CD4-positive, alpha-beta T cell (primary cell): ENCODE measurements around the gene CC2D2B. TPM values are rescaled to one million over a fixed set of nuclear protein-coding genes. Genes with fewer than 3 reads are reported as not detected.

ENCODE experiments used
- ATAC-seq: fragments of 200-7000 bp; cut with Tn5 transposase; one replicate; pipeline ENCODE4 v1.10.0; 2022; ENCODE audit warnings: mild to moderate bottlenecking; ENCODE audit not compliant: poor library complexity
- CTCF ChIA-PET: fragments of 350-600 bp; sonication (Branson Sonifier 250); formaldehyde crosslinking; loops from one replicate; lab custom pipeline; 2021; ENCODE audit warnings: antibody characterized with exemption, inconsistent platforms; lab: Charles Lee
- POLR2A ChIA-PET: fragments of 350-600 bp; sonication (Branson Sonifier 250); formaldehyde crosslinking; loops from one replicate; lab custom pipeline; 2021; ENCODE audit warnings: antibody characterized with exemption, inconsistent platforms; lab: Charles Lee
- DNase-seq, 14 experiments: peaks; one replicate each; pipeline ENCODE4 v3.0.0-alpha.2; 2013 to 2020; ENCODE audit warnings: mixed read lengths in 2 of 14
- H3K27ac ChIP-seq, 2 donors: one replicate each; pipeline versions ENCODE4 v1.5.1 to v1.7.0; 2013; ENCODE audit warnings: low read length in 2 of 2, low read depth in 1 of 2, mild to moderate bottlenecking in 1 of 2
- H3K27me3 ChIP-seq, 2 experiments: 1 replicate in 1 of 2; 2 replicates in 1 of 2; pipeline versions ENCODE4 v1.6.1 to v1.7.0; 2013; ENCODE audit warnings: low read length in 2 of 2, control low read depth in 1 of 2, mild to moderate bottlenecking in 1 of 2, moderate library complexity in 1 of 2; ENCODE audit not compliant: insufficient read depth in 2 of 2, control insufficient read depth in 1 of 2
- H3K36me3 ChIP-seq: one replicate; pipeline ENCODE4 v1.6.1; 2013; ENCODE audit warnings: low read length, control low read depth; ENCODE audit not compliant: insufficient read depth
- H3K4me1 ChIP-seq: one replicate; pipeline ENCODE4 v1.6.1; 2013; ENCODE audit warnings: low read length, control low read depth; ENCODE audit not compliant: insufficient read depth
- H3K4me3 ChIP-seq: one replicate; pipeline ENCODE4 v1.5.1; 2013; ENCODE audit warnings: mild to moderate bottlenecking, low read length, moderate library complexity
- H3K9me3 ChIP-seq, 2 experiments: 1 replicate in 1 of 2; 2 replicates in 1 of 2; pipeline versions ENCODE4 v1.6.1 to v1.7.0; 2013; ENCODE audit warnings: low read length in 2 of 2, mild to moderate bottlenecking in 2 of 2, control low read depth in 1 of 2, moderate library complexity in 1 of 2; ENCODE audit not compliant: control insufficient read depth in 1 of 2, insufficient read depth in 1 of 2
- H3K27ac Mint-ChIP-seq: one replicate; pipeline ENCODE4 v1.8.0; 2020; ENCODE audit warnings: mixed read lengths
- H3K27me3 Mint-ChIP-seq: one replicate; pipeline ENCODE4 v1.8.0; 2021; ENCODE audit warnings: mixed read lengths
- H3K36me3 Mint-ChIP-seq: one replicate; pipeline ENCODE4 v1.8.0; 2021; ENCODE audit warnings: low read depth, mixed read lengths
- H3K4me1 Mint-ChIP-seq: one replicate; pipeline ENCODE4 v1.8.0; 2021; ENCODE audit warnings: low read depth, mixed read lengths
- H3K4me3 Mint-ChIP-seq: one replicate; pipeline ENCODE4 v1.8.0; 2020; ENCODE audit warnings: mild to moderate bottlenecking, mixed read lengths
- H3K9me3 Mint-ChIP-seq: one replicate; pipeline ENCODE4 v1.8.0; 2020; ENCODE audit warnings: mixed read lengths
- CTCF ChIP-seq: fragments of 200-600 bp; IDR thresholded peaks from one replicate; pipeline ENCODE4 v1.8.0; 2022; ENCODE audit warnings: antibody characterized with exemption, mild to moderate bottlenecking
- intact Hi-C, 2 experiments: fragments of 100-400 bp; cut with DNase I in 1 of 2; cut with micrococcal nuclease in 1 of 2; formaldehyde crosslinking; loops; one replicate each; pipeline versions ENCODE4 v1.15.1 to v1.9.0; 2023 to 2025; cut with DNase I, micrococcal nuclease
- total RNA-seq, 174 experiments: library from RNA in 2 of 174; stranded (reverse) in 2 of 174; gene quantifications; one replicate each; pipeline ENCODE4 v1.2.3 and lab custom pipeline; 2021 to 2026

CC2D2B gene
- total RNA-seq, 2 experiments from 2014 or later: not detected

- Mint-ChIP-seq H3K9me3 (no peaks in the 10 kb centered on the region), H3K27ac (no peak overlapping the region), H3K27me3 (peaks cover 5% of the 10 kb centered on the region), H3K4me3 (no peak overlapping the region), H3K4me1 (no peaks in the 10 kb centered on the region), H3K36me3 (no peaks in the 10 kb centered on the region)
- ATAC-seq (peak; percentile 86), DNase-seq (peak in 8 of 14 experiments; percentile 3 to 74 (median 37))
- Histone ChIP-seq H3K27ac (no peak overlapping the region), H3K4me3 (no peak overlapping the region), H3K36me3 (no peaks in the 10 kb centered on the region), H3K9me3 (no peaks in the 10 kb centered on the region), H3K27me3 (no peaks in the 10 kb centered on the region), H3K4me1 (no peaks in the 10 kb centered on the region)
- ChIA-PET CTCF (interaction anchor here (0.5 to 1.5 kb wide), 10 partner anchors 9 to 346 kb away, joined by 3 to 12 read pairs (median 4); partner anchors contain the start of gene TCTN3), POLR2A (interaction anchor here (0.7 to 1.2 kb wide), 3 partner anchors 53 to 277 kb away, joined by 3 to 4 read pairs (median 4); partner anchors contain the start of gene ZNF518A)
- peak; percentile 80 for TF ChIP-seq CTCF
- intact Hi-C loops: loop anchor here (1.0 to 5.0 kb wide), 5 partner anchors 210 to 323 kb away; no protein-coding TSS in a partner anchor
Observed at GRCh38 chr10:96017191-96017687, 109.5 kb downstream of the CC2D2B start.

GRCh38 chr10:96021332-96021731 lies 113.6 kb downstream of the CC2D2B start:
- H3K27ac Mint-ChIP-seq: no peak overlapping the region
- intact Hi-C loops: no loop called here
- POLR2A ChIA-PET: no interaction called here
- Histone ChIP-seq H3K9me3 (no peaks in the 10 kb centered on the region), H3K27me3 (no peaks in the 10 kb centered on the region), H3K36me3 (no peaks in the 10 kb centered on the region), H3K4me3 (no peak overlapping the region), H3K27ac (no peak overlapping the region), H3K4me1 (no peaks in the 10 kb centered on the region)
- no peak overlapping the region for H3K4me3 Mint-ChIP-seq
- peaks cover 5% of the 10 kb centered on the region for H3K27me3 Mint-ChIP-seq
- H3K9me3 Mint-ChIP-seq: no peaks in the 10 kb centered on the region
- ATAC-seq: no peak
- no peak for DNase-seq
- H3K36me3 Mint-ChIP-seq: no peaks in the 10 kb centered on the region
- CTCF ChIA-PET: no interaction called here
- H3K4me1 Mint-ChIP-seq: no peaks in the 10 kb centered on the region
- TF ChIP-seq CTCF: no peak

- TF ChIP-seq CTCF: no peak
- POLR2A ChIA-PET: no interaction called here
Observed at GRCh38 chr10:96022739-96023138, 115.0 kb downstream of the CC2D2B start.

More at GRCh38 chr10:96022739-96023138, 115.0 kb downstream of the CC2D2B start:
- Mint-ChIP-seq H3K4me3 (no peak overlapping the region), H3K4me1 (no peaks in the 10 kb centered on the region), H3K27me3 (no peaks in the 10 kb centered on the region), H3K36me3 (no peaks in the 10 kb centered on the region), H3K9me3 (no peaks in the 10 kb centered on the region), H3K27ac (no peak overlapping the region)
- Histone ChIP-seq H3K36me3 (no peaks in the 10 kb centered on the region), H3K27ac (no peak overlapping the region), H3K4me3 (no peak overlapping the region), H3K4me1 (no peaks in the 10 kb centered on the region), H3K9me3 (no peaks in the 10 kb centered on the region), H3K27me3 (no peaks in the 10 kb centered on the region)
- CTCF ChIA-PET: no interaction called here
- intact Hi-C loops: no loop called here
- ATAC-seq (no peak), DNase-seq (no peak)
